ENCODE results near the gene KSR1.
"Not testable (repeated sequence)": the region's sequence is repeated elsewhere in the genome, so short reads cannot be mapped to it uniquely, and the experiment has no call there.

The KSR1 gene

GRCh38 chr17:27438348-27438998 is 17.8 kb upstream of the KSR1 start:
- no peak for TF ChIP-seq CTCF (IDR thresholded peaks at IDR 0.05; ENCODE audit: control insufficient read depth, extremely low read depth, insufficient read depth)
- no peak overlapping the region for H3K4me3 ChIP-seq (ENCODE audit: low read depth, low read length)
- no peak for DNase-seq (ENCODE audit: low read depth)

- no peak overlapping the region for H3K4me3 ChIP-seq (ENCODE audit: low read depth, low read length)
- DNase-seq (ENCODE audit: low read depth) = no peak
- TF ChIP-seq CTCF (IDR thresholded peaks at IDR 0.05; ENCODE audit: control insufficient read depth, extremely low read depth, insufficient read depth) = no peak
These were observed 16.9 kb upstream of the KSR1 start for GRCh38 chr17:27439342-27439741.

GRCh38 chr17:27442702-27443101 is 13.5 kb upstream of the KSR1 start:
- DNase-seq (ENCODE audit: low read depth) = no peak
- TF ChIP-seq CTCF (IDR thresholded peaks at IDR 0.05; ENCODE audit: control insufficient read depth, extremely low read depth, insufficient read depth) = no peak
- no peak overlapping the region for H3K4me3 ChIP-seq (ENCODE audit: low read depth, low read length)

- no peak for DNase-seq (ENCODE audit: low read depth)
- TF ChIP-seq CTCF (IDR thresholded peaks at IDR 0.05; ENCODE audit: control insufficient read depth, extremely low read depth, insufficient read depth) = no peak
- no peak overlapping the region for H3K4me3 ChIP-seq (ENCODE audit: low read depth, low read length)
These were observed 12.8 kb upstream of the KSR1 start for GRCh38 chr17:27443491-27443890.

GRCh38 chr17:27445971-27446370 is 10.3 kb upstream of the KSR1 start:
- TF ChIP-seq CTCF (IDR thresholded peaks at IDR 0.05; ENCODE audit: control insufficient read depth, extremely low read depth, insufficient read depth) = no peak
- H3K4me3 ChIP-seq (ENCODE audit: low read depth, low read length) = no peak overlapping the region
- no peak for DNase-seq (ENCODE audit: low read depth)

GRCh38 chr17:27446569-27447301 is 9.5 kb upstream of the KSR1 start:
- no peak for TF ChIP-seq CTCF (IDR thresholded peaks at IDR 0.05; ENCODE audit: control insufficient read depth, extremely low read depth, insufficient read depth)
- no peak for DNase-seq (ENCODE audit: low read depth)
- no peak overlapping the region for H3K4me3 ChIP-seq (ENCODE audit: low read depth, low read length)

- DNase-seq (ENCODE audit: low read depth); H3K4me3 ChIP-seq (ENCODE audit: low read depth, low read length): not testable (repeated sequence)
These were observed 7.7 kb upstream of the KSR1 start for GRCh38 chr17:27448534-27448933.
